GM21367 (cell line): ENCODE measurements around the gene CCZ1.
"Not testable (repeated sequence)": the region's sequence is repeated elsewhere in the genome, so short reads cannot be mapped to it uniquely, and the experiment has no call there.

Source experiments
- ATAC-seq: cut with Tn5 transposase; IDR thresholded peaks from one replicate; pipeline ENCODE4 v1.9.1; 2021; ENCODE audit not compliant: unreplicated experiment

CCZ1 gene

GRCh38 chr7:5898480-5899224, at the start of gene CCZ1:
TSS of gene CCZ1 (plus strand) at chr7:5898733. CDS start at chr7:5898800, 67 bp downstream.
- ATAC-seq: peak; percentile 94

DNA sequence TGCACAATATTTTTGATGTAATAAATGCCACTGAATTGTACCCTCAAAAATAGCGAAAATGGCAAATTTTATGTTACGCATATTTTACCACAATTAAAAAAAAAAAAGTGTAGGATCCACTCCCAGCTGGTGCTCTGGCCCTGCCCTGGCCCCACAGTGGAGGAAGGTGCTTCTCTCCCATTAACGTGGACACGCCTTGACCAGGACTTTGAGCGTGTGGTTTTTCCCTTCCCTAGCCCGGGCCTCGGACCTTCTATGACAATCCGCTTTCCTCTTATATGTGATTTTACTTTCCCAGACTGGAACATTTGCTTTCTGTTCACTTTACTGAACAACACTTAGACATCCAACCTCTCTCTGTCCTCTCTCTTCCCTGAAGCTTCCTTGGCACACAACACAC, 47.6 kb upstream of the CCZ1 start:
- no peak for ATAC-seq

- no peak for ATAC-seq
Observed at GRCh38 chr7:5854738-5855137, 43.8 kb upstream of the CCZ1 start.

GRCh38 chr7:5857041-5857575, 41.4 kb upstream of the CCZ1 start:
- ATAC-seq: not testable (repeated sequence)

DNA sequence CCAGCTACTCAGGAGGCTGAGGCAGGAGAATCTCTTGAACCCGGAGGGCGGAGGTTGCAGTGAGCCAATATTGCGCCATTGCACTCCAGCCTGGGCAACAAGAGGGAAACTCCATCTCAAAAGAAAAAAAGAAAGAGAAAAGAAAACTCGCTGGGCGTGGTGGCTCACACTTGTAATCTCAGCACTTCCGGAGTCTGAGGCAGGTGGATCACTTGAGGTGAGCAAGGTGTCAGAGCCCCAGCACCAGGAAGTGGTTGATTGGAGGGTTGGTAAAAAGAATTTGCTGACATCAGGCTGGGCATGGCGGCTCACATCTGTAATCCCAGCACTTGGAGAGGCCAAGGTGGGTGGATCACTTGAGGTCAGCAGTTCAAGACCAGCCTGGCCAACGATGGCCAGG, 40.0 kb upstream of the CCZ1 start:
- ATAC-seq: not testable (repeated sequence)

GRCh38 chr7:5861281-5861680, 37.3 kb upstream of the CCZ1 start:
- ATAC-seq: not testable (repeated sequence)

DNA sequence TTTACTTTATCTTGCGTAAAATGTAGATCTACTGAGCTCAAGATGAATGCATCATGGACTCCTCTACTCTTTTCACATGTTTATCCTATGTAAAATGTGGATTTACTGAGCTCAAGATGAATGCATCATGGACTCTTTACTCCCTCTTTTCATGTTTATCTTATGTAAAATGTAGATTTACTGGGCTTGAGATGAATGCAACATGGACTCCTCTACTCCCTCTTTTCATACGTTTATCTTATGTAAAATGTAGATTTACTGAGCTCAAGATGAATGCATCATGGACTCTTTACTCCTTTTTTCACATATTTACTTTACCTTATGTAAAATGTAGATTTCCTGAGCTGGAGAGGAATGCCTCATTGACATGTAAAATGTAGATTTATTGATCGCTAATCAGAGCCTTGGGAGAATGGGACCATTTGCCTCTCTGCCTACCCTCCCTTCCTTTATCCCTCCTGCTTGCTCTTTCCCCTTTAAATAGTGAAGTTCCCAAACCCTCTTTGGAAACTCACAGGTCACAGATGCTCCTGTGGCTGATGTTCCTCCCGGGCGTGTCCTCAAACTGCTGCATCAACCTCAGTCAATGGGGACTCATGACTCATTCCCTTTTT, 35.7 kb upstream of the CCZ1 start:
- ATAC-seq: not testable (repeated sequence)

- ATAC-seq: not testable (repeated sequence)
Observed at GRCh38 chr7:5865279-5865931, 33.1 kb upstream of the CCZ1 start.

DNA sequence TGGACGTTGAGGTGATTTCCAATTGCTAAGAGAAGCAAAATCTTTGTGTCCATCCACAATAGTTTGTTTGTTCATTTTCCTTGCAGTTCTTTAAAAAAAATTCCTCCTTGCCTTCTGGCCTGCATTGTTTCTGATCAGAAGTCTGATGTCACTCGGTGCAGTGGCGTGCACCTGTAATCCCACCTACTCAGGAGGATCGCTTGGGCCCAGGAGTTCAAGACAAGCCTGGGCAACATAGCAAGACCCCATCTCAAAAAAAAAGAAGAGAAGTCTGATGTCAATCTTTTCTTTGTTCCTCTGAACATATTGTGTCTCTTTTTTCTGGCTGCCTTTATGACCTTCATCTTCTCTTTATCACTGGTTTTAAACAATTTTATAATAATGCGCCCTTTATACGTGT, 31.5 kb upstream of the CCZ1 start:
- no peak for ATAC-seq

DNA sequence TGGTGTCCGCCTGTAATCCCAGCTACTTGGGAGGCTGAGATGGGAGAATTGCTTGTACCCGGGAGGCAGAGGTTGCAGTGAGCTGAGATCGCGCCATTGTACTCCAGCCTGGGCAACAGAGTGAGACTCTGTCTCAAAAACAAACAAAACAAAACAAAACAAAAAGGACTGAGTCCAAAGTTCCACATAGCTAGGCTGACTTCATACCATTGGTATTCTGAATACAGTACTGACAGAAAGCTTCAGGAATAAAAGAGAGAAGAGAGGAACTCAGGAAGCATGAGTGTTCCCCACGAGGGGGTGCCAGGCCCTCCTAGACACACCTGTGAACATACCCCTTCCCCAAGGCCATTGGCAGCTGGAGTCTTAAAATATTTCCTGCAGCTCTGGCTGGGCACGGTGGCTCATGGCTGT, 29.6 kb upstream of the CCZ1 start:
- not testable (repeated sequence) for ATAC-seq

DNA sequence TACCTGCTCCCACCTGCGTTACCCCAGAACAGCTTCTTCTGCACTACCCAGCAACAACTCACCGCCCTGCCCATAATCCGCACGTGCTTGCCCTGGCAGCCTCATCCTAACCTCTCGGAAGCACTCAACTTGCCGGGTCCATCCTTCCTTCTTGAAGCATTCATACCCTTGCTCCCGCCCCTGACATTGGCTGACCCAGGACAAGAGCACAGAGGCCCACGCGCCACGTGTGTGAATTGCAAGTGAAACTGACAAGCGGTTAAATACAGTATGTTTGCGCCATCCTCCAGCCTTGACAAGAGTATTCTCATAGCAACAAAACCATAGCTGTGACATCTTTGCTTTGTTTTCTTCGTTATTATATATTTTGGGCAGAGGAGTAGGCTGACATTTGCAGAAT, 28.8 kb upstream of the CCZ1 start:
- ATAC-seq: no peak

GRCh38 chr7:5870311-5870710, 28.2 kb upstream of the CCZ1 start:
- no peak for ATAC-seq

DNA sequence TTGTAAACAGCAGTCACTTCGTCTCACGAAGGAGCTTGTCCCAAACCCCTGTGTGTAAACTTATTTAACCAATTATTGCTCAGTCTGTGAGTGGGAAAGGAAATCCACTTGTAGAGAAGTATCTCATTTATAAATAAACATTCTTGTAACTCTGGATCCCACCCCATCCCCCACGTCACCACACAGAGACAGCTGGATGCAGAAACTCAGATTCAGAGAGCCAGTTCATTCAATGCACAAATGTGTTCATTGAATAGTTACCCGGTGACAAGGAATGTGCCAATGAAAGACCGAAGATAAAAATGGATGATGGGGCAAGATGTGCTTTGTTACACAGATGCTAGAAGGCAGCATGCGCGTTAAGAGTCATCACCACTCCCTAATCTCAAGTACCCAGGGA, 26.2 kb upstream of the CCZ1 start:
- ATAC-seq: no peak

DNA sequence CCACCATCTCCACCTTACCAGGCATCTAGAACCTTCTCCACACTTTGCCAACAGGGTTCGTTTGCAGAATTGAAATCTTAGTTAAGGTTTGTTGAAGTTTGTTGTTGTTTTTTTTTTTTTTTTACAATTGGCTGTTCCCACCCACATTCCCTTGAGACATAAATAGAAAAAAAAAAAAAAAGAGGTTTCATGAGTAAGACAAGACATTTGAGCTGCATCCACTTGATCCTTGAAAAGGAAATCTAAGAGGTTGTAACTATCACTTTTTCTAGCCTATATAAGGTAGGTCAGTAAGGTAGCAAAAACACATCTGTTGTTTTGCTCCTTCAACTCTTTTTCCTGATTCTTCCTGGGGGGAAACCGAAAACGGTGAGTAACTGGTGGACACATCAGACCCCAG, 18.9 kb upstream of the CCZ1 start:
- not testable (repeated sequence) for ATAC-seq

- ATAC-seq: not testable (repeated sequence)
Observed at GRCh38 chr7:5880106-5880505, 18.4 kb upstream of the CCZ1 start.

DNA sequence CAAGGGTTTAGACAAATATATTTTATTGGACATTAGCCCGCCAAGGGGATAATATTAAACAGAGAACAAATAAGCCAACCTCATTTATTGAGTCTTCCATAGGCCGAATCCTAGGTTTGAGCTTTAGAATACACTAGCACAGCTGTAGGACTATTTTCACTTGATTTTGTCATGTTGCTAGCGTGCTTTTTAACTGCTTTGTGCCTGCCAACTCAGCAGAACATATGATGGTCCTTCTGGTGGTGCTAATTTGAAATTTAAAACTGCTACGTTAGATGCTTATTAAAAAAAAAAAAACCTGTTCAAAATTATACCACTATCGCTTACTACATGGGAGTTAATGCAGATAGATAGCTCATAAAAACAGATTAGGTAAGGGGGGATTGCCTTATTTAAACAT, 14.1 kb upstream of the CCZ1 start:
- ATAC-seq: not testable (repeated sequence)

GRCh38 chr7:5888021-5888420, 10.5 kb upstream of the CCZ1 start:
- not testable (repeated sequence) for ATAC-seq

DNA sequence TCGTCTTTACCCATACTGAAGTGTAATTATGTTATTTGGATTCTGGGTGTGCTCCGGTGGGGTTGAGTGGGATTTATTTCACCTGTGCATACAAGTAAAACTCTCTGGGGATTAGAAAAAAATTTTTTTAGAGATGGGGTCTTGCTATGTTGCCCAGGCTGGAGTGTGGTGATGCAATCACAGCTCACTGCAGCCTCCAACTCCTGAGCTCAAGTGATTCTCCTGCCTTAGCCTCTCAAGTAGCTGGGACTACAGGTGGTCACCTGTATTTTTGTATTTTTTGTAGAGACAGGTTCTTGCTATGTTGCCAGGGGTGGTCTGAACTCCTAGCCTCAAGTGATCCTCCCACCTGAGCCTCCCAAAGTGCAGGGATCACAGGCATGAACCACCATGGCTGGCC, 8.3 kb upstream of the CCZ1 start:
- not testable (repeated sequence) for ATAC-seq

DNA sequence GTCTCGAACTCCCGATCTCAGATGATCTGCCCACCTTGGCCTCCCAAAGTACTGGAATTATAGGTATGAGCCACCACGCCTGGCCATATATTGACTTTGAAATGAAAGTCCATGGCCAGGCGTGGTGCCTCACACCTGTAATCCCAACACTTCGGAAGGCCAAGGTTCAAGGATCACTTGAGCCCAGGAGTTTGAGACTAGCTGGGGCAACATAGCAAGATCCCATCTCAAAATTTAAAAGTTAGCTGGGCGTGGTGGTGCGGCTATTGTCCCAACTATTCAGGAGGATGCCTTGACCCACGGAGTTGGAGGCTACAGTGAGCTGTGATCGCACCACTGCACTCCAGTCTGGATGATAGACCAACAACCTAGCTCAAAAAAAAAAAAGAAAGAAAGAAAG, 6.0 kb upstream of the CCZ1 start:
- no peak for ATAC-seq

- not testable (repeated sequence) for ATAC-seq
Observed at GRCh38 chr7:5897369-5897919, 1.1 kb upstream of the CCZ1 start.

DNA sequence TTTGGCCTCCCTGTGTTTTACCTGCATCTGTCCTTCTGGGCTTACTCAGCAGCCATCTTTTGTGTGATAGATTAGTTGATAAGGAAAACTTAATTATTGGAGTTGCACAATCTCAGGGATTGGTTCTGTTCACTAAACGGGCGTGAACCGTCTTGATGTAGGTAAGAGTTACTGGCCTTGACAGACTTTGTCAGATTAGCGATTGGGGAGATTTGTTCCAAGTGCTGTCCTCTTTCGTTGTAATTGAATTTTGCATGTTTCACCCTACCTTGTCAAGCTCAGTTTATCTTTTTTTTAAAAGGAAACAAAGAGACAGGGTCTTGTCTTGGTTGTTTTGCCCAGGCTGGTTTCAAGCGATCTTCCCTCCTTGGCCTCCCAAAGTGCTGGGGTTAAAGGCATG, 4.5 kb downstream of the CCZ1 start:
- ATAC-seq: not testable (repeated sequence)
